HepG2 (cell line): ENCODE results near the gene UNG. TPM values are rescaled to one million over a fixed set of nuclear protein-coding genes. Genes with fewer than 3 reads are reported as not detected.

Experiments used
- IRF1 ChIP-seq: sonication (generic); formaldehyde crosslinking; IDR thresholded peaks from 2 replicates; pipeline ENCODE4 v1.4.0; 2020; ENCODE audit warnings: low read depth, mild to moderate bottlenecking, missing genetic modification reagents
- KDM6A ChIP-seq: IDR thresholded peaks from 2 replicates; pipeline ENCODE4 v1.6.1; 2016; ENCODE audit warnings: low read depth
- NR2F6 ChIP-seq, 2 experiments: IDR thresholded peaks; 2 replicates each; pipeline ENCODE4 v1.6.1; 2016; ENCODE audit warnings: antibody characterized with exemption in 1 of 2, mild to moderate bottlenecking in 1 of 2
- POLR2G ChIP-seq: fragments of 200-400 bp; formaldehyde crosslinking; IDR thresholded peaks from 2 replicates; pipeline ENCODE4 v1.6.1; 2018; ENCODE audit warnings: mild to moderate bottlenecking, low read depth, low read length, moderate library complexity
- SALL1 ChIP-seq: sonication (generic); formaldehyde crosslinking; IDR thresholded peaks from 2 replicates; pipeline ENCODE4 v1.8.0; 2022; ENCODE audit warnings: mild to moderate bottlenecking, missing genetic modification reagents
- TBL1XR1 ChIP-seq: fragments of 150-350 bp; IDR thresholded peaks from 2 replicates; pipeline ENCODE4 v1.6.1; 2014; ENCODE audit warnings: borderline replicate concordance, low read length; ENCODE audit not compliant: partially characterized antibody
- ZBTB7B ChIP-seq: sonication (generic); formaldehyde crosslinking; IDR thresholded peaks from 2 replicates; pipeline ENCODE4 v1.4.0; 2020; ENCODE audit warnings: missing genetic modification reagents
- ZNF350 ChIP-seq: sonication (generic); formaldehyde crosslinking; IDR thresholded peaks from 2 replicates; pipeline ENCODE4 v1.4.0; 2020; ENCODE audit warnings: mild to moderate bottlenecking, low read depth, missing genetic modification reagents, borderline replicate concordance
- ZNF687 ChIP-seq: sonication (generic); formaldehyde crosslinking; IDR thresholded peaks from 2 replicates; pipeline ENCODE4 v1.5.1; 2020; ENCODE audit warnings: mild to moderate bottlenecking, missing genetic modification reagents, moderate library complexity
- ZNF761 ChIP-seq: sonication (generic); formaldehyde crosslinking; conservative IDR thresholded peaks from 2 replicates; pipeline ENCODE4 v1.4.0; 2020; ENCODE audit warnings: mild to moderate bottlenecking, missing genetic modification reagents
- ZSCAN22 ChIP-seq: sonication (generic); formaldehyde crosslinking; IDR thresholded peaks from 2 replicates; pipeline ENCODE4 v1.4.0; 2020; ENCODE audit warnings: mild to moderate bottlenecking, missing genetic modification reagents
- polyA plus RNA-seq, 8 experiments: library from polyadenylated mRNA; depleted of rRNA in 3 of 8; stranded (reverse) in 7 of 8; unstranded in 1 of 8; fragments of >200 nt; fragmentation: Illumina TruSeq in 4 of 8; extraction: Trizol in 4 of 8; gene quantifications; 2 replicates each; pipeline versions ENCODE4 v1.2.1 to v1.2.3, GENCODE V29; 2011 to 2016; ENCODE audit warnings: low read depth in 4 of 8, missing spikeins in 1 of 8, mixed read lengths in 1 of 8; ENCODE audit not compliant: insufficient read depth in 1 of 8
- total RNA-seq, 5 experiments: library from RNA; depleted of rRNA; stranded (reverse); fragments of >200 nt; fragmentation: Illumina TruSeq; extraction: Trizol; gene quantifications; 2 replicates each; pipeline ENCODE4 v1.2.3, GENCODE V29; 2016; ENCODE audit warnings: low read depth in 1 of 5
- TF ChIP-seq, protein P1 (sequence below): sonication (generic); formaldehyde crosslinking; IDR thresholded peaks from 2 replicates; pipeline ENCODE4 v1.9.0; 2022; ENCODE audit warnings: low read depth, missing genetic modification reagents
- TF ChIP-seq, protein P2 (sequence below): sonication (generic); formaldehyde crosslinking; IDR thresholded peaks from 2 replicates; pipeline ENCODE4 v1.4.0; 2020; ENCODE audit warnings: mild to moderate bottlenecking, missing genetic modification reagents
- TF ChIP-seq, protein P3 (sequence below): sonication (generic); formaldehyde crosslinking; IDR thresholded peaks from 2 replicates; pipeline ENCODE4 v1.8.1; 2023; ENCODE audit warnings: mild to moderate bottlenecking, missing genetic modification reagents, borderline replicate concordance

The UNG gene
- total and polyA plus RNA-seq, 2 of the 13 experiments (the other 11 are each of a cell fraction or from before 2014, with no cell fraction given): 23.3 to 114 TPM

- no peak for TF ChIP-seq IRF1 (CRISPR knock-in tag)
- no peak for TF ChIP-seq ZSCAN22 (CRISPR knock-in tag)
- TF ChIP-seq TBL1XR1: peak; percentile 97
- TF ChIP-seq ZNF687 (CRISPR knock-in tag): peak; percentile 60
- TF ChIP-seq ZBTB7B (CRISPR knock-in tag): 0 out of 2 replicates have a peak, but pooled peaks have one; percentile 50
- TF ChIP-seq NR2F6 (IDR thresholded peaks at IDR 0.05): peak; percentile 50; the same call in 1 of the 2 replicates
- TF ChIP-seq NR2F6 (CRISPR knock-in tag; IDR thresholded peaks at IDR 0.05): peak; percentile 70
- TF ChIP-seq, protein P1, sequence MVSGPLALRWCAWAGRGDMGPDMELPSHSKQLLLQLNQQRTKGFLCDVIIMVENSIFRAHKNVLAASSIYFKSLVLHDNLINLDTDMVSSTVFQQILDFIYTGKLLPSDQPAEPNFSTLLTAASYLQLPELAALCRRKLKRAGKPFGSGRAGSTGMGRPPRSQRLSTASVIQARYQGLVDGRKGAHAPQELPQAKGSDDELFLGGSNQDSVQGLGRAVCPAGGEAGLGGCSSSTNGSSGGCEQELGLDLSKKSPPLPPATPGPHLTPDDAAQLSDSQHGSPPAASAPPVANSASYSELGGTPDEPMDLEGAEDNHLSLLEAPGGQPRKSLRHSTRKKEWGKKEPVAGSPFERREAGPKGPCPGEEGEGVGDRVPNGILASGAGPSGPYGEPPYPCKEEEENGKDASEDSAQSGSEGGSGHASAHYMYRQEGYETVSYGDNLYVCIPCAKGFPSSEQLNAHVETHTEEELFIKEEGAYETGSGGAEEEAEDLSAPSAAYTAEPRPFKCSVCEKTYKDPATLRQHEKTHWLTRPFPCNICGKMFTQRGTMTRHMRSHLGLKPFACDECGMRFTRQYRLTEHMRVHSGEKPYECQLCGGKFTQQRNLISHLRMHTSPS: peak; percentile 58; the same call in 1 of the 2 replicates
- TF ChIP-seq ZNF761 (CRISPR knock-in tag): 0 out of 2 replicates have a peak, but pooled peaks have one; percentile 44
- TF ChIP-seq KDM6A (CRISPR knock-in tag): 0 out of 2 replicates have a peak, but pooled peaks have one; percentile 21
- TF ChIP-seq, protein P2, sequence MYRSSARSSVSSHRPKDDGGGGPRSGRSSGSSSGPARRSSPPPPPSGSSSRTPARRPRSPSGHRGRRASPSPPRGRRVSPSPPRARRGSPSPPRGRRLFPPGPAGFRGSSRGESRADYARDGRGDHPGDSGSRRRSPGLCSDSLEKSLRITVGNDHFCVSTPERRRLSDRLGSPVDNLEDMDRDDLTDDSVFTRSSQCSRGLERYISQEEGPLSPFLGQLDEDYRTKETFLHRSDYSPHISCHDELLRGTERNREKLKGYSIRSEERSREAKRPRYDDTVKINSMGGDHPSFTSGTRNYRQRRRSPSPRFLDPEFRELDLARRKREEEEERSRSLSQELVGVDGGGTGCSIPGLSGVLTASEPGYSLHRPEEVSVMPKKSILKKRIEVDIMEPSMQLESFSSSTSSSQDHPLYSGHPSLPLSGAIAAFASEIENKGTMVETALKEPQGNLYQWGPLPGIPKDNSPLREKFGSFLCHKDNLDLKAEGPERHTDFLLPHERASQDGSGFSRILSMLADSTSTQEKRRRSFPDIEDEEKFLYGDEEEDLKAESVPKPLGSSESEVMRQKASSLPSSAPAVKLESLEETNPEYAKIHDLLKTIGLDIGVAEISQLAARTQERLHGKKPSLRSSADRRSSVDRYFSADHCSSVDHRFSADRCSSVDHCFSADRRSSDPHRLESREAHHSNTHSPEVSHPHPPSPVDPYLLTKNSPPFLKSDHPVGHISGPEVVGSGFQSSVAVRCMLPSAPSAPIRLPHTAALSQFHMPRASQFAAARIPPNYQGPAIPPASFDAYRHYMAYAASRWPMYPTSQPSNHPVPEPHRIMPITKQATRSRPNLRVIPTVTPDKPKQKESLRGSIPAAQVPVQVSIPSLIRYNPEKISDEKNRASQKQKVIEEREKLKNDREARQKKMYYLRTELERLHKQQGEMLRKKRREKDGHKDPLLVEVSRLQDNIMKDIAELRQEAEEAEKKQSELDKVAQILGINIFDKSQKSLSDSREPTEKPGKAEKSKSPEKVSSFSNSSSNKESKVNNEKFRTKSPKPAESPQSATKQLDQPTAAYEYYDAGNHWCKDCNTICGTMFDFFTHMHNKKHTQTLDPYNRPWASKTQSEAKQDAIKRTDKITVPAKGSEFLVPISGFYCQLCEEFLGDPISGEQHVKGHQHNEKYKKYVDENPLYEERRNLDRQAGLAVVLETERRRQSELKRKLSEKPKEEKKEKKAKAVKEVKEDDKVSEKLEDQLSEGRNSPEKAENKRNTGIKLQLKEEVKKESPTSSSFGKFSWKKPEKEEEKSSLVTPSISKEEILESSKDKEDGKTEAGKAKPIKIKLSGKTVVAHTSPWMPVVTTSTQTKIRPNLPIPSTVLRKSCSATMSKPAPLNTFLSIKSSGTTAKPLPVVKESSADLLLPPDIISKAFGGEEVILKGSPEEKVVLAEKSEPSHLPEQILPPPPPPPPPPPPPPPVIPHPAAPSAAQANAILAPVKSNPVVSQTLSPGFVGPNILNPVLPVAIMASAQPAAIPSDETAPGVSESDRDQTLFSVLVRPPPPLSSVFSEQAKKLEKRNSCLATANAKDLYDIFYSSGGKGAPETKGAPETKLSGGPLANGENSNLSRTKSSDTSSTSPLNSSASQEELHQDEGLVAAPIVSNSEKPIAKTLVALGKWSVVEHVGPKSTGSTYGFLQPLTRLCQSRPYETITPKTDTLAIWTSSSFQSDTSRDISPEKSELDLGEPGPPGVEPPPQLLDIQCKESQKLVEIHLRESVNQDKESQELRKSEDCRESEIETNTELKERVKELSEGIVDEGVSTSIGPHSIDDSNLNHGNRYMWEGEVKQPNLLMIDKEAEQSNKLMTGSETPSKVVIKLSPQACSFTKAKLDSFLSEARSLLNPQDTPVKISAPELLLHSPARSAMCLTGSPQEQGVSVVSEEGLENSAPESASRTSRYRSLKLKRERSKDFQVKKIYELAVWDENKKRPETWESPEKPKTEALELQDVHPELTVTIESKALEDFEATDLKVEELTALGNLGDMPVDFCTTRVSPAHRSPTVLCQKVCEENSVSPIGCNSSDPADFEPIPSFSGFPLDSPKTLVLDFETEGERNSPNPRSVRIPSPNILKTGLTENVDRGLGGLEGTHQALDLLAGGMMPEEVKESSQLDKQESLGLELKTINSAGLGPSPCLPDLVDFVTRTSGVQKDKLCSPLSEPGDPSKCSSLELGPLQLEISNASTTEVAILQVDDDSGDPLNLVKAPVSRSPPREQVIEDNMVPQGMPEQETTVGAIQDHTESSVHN (CRISPR knock-in tag): 0 out of 2 replicates have a peak, but pooled peaks have one; percentile 27
- TF ChIP-seq POLR2G: 0 out of 2 replicates have a peak, but pooled peaks have one; percentile 25
- TF ChIP-seq SALL1 (CRISPR knock-in tag): peak; percentile 79
- TF ChIP-seq, protein P3, sequence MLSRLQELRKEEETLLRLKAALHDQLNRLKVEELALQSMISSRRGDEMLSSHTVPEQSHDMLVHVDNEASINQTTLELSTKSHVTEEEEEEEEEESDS (CRISPR knock-in tag): no peak
- peak; percentile 30; the same call in 1 of the 2 replicates for TF ChIP-seq ZNF350
These were observed 10.1 kb upstream of the UNG start (continued) for GRCh38 chr12:109087250-109087649.
